GM18909 (cell line): ENCODE data around the gene SNTG2.
A peak's percentile ranks its signal among the peaks of the same experiment; 100 is the strongest.

ENCODE experiments used
- ATAC-seq: cut with Tn5 transposase; IDR thresholded peaks from one replicate; pipeline ENCODE4 v1.9.1; 2021; ENCODE audit warnings: mild to moderate bottlenecking; ENCODE audit not compliant: unreplicated experiment, poor library complexity

Gene SNTG2

DNA sequence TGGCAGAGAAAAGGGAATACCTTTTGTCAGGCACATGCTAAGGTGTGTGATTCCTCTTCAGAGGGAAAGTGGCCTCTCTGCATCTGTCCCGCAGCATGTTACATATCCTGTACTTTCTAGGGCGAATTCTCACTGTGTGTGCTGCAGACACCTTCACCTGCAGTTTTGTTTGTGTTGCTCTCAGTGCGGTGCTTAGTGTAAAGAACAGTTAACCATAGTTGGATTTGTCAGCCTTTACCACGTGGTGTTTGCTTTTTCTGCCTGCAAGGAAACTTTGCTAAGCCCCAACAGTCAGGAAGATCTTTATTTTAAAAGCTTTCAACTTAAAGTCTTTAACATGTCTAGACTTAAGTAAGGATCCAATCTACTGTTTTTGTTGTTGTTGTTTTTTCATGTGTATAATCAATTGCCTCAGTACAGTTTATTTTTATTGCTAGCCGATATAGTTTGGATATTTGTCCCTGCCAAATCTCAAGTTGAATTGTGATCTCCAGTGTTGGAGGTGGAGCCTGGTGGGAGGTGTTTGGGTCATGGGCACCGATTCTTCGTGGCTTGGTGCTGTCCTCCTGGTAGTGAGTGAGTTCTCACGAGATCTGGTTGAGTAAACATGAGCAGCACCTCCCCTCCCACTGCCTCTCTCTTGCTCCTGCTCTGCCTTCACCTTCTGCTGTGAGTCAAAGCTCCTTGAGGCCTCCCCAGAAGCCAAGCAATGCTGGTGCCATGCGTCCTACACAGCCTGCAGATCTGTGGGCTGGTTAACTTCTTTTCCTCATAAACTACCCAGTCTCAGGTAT is 90.6 kb downstream of the SNTG2 start:
- no peak for ATAC-seq

DNA sequence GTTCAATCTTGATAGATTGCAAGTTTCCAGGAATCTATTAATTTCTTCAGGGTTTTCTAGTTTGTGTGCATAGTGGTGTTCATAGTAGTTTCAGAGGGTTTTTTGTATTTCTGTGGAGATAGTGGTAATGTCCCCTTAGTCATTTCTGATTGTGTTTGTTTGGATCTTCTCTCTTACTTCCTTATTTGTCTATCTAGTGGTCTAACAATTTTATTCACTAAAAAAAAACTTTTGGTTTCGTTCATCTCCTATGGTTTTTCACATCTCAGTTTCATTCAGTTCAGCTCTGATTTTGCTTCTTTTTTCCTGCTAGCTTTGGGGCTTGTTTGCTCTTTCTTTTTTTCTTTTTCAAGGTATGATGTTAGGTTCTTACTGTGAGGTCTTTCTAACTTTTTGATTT is 94.5 kb downstream of the SNTG2 start:
- ATAC-seq: peak; percentile 62

DNA sequence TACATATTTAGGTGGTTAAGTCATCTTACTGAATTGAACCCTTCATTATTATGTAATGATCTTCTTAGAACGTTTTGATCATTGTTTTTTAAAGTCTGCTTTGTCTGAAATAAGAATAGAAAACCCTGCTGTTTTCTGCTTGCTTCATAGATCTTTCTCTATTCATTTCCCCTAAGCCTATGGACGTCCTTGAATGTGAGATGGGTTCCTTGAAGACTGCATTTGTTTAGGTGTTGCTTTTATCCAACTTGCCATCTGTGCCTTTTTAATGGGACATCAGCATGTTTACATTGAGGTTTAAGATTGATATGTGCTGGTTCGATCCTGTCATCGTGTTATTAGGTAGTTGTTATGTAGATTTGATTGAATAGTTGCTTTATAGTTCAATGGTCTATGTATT is 95.4 kb downstream of the SNTG2 start:
- no peak for ATAC-seq

DNA sequence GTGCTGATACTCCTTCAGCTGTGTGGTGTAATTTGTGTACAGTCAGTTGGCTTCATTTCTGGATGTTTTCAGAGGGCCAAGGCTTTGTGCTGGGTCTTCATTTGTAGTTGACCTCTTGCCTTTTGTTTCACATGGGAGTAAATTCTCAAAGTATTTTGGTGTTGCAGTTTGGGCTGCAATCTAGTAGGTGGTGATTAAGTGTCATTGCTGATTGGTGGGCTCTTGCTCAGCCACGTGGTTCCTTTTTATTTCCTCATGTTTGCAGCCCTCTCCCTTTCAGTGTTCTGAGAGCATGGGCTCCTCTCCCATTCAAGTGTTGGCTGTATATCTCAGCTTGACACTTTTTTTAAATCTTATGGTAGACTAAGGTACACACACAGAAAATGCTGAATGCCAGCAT is 96.8 kb downstream of the SNTG2 start:
- ATAC-seq: no peak

DNA sequence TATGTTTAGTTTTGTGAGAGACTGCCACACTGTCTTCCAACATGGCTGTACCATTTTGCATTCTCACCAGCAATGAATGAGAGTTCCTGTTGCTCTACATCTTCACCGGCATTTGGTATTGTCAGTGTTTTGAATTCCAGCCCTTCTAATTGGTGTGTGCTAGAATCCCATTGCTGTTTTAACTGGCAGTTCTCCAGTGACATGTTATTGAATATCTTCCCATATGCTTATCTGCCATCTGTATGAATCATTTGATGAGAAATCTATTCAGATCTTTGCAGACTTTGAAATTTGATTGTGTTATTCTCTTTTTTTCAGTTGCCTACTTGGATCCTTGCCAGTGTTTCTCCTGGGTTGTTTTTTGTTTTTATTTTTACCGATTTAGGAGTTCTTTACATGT is 99.0 kb downstream of the SNTG2 start:
- no peak for ATAC-seq

DNA sequence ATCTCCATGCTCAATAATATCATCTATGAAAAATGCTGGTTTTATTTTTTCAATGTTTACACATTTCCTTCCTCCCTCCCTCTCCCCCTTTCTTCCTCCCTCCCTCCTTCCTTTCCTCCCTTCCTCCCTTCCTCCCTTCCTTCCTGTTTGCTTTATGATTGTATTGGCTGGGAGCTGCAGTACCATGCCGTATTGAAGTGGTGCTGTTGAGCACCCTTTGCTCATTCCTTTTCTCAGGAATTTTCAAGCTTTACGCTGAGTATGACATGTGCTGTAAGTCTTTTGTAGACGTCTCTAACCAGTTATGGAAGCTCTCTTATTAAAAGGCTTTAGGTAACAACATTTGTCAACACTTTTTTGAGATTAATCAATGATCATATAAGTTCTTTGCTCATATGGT is 100.4 kb downstream of the SNTG2 start:
- no peak for ATAC-seq

DNA sequence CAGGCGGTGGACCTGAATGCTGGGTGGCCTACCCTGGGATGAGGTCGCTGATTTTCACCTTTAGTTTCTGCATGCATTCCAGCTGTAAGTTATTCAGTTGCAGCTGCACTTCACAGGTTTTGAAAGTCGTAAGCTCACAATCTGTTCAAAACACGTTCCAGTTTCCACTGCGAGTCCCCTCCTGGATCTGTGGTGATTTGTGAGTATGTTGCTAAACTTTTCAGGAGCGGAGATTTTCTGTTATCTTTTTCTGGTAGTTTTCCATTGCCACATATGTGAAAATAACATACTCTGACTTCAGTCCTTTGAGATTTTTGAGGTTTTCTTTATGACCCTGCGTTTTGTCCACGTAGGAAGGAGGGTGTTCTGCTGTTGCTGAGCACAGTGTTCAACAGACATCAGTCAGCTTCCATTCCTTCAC is 102.1 kb downstream of the SNTG2 start:
- ATAC-seq: no peak

DNA sequence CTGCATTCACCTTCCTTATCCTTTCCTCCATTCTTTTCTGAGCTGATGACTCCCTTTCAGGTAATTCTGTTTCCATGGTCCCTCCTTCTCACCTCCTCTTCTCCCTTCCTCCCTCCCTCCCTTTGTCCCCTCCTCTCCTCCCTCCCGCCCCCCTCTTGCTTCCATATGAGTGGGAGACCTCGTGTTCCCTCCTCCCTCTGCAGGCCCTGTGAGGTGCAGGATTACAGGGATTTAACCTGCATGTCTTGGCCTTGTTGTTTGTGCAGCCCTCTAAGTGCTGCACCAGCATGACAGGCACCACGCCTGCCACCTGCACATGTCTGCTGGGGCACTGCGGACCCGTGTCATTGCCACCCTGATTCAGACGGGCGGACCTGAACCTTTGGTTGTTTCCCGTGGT is 103.1 kb downstream of the SNTG2 start:
- ATAC-seq: no peak

DNA sequence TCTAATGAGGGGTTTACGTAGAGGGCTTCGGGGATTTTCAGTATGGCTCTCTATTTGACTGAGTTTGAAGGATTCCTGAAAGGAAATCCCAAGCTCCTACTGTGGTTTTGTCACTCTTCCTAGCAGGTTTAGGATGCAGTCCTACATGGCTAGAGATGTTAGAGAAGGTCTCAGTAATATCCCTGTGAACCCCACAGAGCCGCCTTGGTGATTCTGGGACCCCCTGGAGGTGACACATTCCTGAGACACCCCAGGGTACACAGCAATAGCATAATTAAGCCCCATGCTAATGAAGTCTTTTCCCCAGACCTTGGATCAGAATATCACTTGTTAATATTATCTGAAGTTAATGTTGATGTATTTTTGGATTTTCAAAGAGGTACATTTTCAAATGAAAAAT is 103.8 kb downstream of the SNTG2 start:
- ATAC-seq: no peak

DNA sequence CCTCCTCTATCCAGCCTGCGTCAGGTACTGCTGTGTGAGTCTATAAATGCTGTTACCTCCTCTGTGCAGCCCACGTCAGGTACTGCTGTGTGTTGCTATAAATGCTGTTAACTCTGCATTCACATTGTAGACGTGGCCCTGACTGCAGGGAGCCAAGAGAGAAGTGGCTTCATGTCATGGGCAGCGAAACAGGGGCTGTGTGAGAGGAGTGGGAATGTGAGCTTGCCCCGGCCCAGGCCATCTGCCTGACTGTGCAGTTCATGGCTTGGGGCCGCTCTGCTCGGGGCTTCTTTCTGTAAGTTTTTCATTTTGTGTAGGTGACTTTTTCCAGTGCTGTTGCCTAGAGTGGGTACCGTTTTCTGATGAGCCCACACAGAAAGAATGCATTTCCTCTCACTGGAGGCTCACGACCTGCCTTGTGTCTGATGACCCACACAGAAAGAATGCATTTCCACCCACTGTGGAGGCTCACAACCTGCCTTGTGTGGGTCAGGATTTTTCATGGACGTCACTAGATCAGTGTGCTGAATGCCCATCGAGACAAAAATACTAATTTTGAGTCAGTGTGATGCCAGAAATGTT is 104.5 kb downstream of the SNTG2 start:
- ATAC-seq: no peak

DNA sequence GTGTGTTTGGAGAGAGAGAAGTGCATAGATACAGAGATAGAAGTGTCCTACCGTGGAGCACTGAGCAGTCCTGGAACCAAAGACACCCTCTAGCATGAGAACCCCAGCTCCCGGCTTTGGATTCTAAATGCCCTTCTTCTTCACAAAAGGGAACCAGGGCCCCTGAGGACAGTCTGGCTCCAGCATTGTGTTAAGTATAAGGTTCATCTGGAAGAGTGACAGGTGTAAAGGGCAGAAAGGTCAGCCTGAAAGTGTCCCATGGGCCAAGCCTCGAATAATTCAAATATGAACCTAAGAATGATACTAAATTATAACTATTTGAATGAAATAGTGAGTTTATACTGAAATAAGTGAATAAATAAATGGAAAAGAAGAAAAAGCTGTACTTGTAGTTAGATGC is 109.7 kb downstream of the SNTG2 start:
- ATAC-seq: no peak

DNA sequence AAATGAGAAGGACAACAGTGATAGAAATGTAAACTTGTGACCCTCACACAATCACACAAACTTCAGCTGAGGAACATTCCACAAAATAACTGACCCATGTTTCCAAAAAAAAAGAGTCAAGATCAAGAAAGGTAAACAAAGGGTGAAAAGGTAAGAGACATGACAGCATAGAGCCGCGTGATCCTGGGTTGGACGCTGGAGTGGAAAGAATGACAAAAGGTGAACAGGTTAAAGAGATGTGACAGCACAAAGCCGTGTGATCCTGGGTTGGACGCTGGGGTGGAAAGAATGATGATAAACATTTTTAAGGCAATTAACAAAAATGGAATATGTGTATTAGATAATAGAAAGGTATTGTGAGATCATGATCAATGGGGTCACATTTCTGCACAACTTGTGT is 110.3 kb downstream of the SNTG2 start:
- no peak for ATAC-seq

DNA sequence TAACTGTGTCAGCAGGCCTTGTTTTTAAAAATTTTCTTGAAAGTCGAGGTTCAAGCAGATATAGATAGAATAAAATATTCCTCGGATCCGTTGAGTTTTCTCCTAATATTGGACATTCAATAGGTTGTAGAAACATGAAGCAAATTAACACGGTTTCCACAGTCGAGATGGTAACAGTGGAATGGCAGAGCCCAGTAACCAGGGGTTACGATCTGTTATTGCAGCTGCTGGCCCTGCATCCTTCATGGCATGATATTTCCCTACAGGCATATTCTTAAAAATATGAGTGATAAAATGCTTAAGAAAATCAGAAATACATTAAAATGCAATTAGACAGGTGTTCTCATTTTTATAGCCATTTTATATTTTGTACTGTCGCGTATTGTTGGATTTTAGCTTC is 117.6 kb downstream of the SNTG2 start:
- no peak for ATAC-seq

DNA sequence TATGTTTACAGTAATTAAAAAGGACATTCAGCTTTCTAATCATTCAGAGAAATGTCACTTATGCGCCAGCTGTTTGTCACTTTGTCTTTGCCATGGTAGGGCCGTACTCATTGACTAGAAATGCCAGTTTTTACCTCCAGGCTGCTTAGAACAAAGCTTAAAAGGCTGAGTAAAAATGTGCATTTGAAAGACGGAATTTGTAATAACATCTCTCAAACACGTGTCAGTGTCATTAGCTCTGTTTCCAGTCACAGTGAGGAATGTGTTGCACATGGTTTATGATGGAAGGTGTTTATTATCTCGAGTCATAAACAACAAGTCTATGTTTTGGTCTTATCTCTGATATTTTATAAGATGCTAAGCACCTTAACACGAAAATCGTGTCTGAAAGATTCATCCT is 118.2 kb downstream of the SNTG2 start:
- ATAC-seq: no peak

DNA sequence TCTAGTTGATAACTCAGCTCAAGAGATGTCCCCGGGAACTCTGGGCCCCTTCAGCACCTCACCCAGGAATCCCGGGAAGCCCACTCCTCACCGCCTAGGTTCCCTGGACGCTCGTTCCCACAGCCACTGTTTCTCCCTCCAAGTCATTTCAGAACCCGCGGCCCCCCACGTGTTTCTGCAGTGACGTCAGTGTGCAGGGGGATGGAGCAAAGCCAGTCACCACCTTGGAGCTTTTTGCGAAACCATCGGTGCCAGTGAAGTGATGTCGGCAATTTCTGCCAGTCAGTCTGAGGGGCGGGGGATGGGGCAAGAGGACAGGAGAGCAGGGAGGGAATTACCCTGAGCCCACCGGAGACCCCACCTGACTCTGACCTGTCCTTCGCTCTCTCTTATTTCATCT is 119.2 kb downstream of the SNTG2 start:
- ATAC-seq: no peak

DNA sequence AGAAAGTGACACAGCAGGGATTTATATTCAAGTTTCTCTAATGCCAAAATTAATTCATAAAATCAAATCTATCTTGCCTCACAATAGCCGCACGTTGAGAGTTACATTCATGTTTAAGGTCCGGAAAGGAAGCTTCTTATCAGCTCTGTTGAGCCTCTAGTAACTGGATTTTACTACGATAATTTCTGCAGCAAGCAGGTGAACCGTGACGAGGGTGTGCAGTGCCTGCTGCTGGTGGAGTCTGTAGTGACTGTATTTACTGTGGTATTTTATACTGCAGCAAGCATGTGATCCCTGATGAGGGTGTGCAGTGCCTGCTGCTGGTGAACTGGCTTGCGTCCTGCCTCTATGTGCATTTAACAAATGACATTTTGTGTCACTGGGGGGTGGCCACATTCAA is 120.0 kb downstream of the SNTG2 start:
- no peak for ATAC-seq

DNA sequence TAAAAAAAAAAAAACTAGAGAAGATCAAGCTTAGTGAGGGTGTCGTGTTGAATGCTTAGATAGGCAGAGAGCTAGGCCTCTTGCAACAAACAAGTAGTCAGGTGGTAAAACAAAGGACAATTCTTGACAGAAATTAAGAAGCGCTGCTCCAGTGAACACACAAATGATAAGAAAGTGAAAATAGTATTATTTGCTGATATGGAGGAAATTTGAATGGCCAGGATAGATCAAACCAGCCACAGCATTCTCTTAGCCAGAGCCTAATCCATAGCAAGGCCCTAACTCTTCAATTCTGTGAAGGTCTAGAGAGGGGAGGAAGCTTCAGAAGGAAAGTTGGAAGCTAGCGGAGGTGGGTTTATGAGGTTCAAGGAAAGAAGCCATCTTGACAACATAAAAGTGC is 121.0 kb downstream of the SNTG2 start:
- ATAC-seq: no peak

DNA sequence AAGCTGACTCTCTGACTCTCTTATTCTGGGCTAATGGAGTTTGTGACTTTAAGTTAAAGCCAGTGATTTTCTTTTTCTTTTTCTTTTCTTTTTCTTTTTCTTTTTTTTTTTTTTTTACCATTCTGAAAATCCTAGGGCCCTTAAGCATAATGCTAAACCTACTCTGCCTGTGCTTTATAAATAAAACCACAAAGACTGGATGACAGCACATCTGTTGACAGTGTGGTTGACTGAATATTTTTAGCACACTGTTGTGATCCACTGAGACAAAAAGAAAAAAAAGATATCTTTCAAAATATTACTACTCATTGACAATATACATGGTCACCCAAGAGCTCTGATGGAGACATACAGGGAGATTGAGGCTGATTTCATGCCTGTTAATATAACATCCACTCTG is 121.6 kb downstream of the SNTG2 start:
- no peak for ATAC-seq

DNA sequence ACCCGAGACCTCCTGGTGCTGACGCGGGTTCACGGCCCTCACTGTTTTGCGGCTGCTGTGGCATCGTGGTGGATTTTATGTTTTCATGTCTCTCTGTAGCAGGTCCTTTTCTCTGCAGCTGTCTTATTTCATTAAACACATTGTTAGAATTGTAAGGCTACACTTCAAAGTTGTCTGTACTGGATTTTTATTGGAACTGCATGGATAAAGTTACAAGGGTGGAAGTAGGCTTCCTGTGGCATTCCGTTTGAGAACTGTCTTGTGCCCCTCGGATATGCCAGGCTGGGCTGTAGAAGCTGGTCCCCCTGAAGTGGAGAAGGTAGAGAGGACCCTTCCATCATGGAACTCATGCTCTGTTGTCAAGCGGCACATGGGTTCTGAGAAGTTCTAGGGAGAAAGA is 127.3 kb downstream of the SNTG2 start:
- no peak for ATAC-seq

DNA sequence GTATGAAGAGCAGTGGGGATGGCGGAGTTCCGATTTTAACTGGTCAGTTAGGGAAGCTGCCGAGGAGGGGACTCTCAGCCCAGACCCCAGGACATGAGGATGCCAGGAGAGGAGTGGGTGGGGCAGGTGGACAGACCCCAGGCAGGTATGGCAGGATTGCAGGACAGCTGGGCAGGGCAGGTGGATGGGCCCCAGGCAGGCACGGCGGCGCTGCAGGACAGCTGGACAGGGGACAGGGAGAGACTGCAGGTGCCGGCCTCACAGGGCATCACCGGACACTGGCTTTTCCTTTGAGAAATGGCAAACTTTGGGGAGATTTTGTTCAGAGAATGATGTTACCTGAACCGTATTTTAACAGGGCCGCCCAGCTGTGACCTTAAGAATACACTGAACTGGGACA is 127.7 kb downstream of the SNTG2 start:
- no peak for ATAC-seq

DNA sequence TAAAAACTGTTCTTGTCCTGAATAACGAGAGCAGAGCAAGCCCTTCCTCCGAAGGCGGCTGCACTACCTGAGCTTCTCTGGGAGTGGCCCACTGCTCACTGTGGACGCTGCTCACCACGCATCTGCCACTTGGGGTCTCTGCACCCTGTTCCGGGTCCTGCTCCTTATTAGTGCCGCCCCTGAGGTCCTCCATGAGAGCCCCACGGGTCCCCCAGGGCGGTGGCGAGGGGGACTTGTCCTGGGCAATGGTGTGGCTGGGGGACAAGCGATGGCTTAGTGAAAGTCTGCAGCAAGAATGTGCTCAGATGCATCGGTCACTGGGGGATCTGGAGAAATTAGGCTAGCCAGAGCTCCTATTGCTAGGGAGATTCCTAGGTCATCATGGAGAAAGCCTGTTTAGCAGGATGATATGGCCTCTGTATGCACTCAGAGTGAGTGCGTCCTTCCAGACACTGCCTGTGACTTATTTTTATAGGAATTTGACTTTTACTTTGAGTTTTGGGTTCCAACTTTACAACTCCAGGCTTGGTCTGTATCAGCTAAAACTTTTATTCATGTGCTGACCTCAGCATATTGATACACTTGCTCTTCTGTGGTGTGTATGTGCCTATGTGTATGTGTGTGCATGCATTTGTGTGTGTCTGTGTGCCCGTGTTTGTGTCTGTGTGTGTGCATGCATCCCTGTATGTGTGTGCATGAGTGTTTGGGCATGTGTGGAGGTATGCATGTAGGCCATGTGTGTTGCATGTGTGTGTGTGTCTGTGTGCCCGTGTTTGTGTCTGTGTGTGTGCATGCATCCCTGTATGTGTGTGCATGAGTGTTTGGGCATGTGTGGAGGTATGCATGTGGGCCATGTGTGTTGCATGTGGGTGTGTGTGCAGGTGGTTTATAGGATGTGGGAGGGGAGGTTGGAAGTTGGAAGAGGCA is 129.5 kb downstream of the SNTG2 start:
- ATAC-seq: no peak
